HG03159 (cell line): Measurements from ENCODE around the gene MAMLD1.

ENCODE experiments used
- ATAC-seq: cut with Tn5 transposase; IDR thresholded peaks from one replicate; pipeline ENCODE4 v1.9.1; 2021; ENCODE audit warnings: mild to moderate bottlenecking, moderate library complexity; ENCODE audit not compliant: unreplicated experiment

MAMLD1 gene

DNA sequence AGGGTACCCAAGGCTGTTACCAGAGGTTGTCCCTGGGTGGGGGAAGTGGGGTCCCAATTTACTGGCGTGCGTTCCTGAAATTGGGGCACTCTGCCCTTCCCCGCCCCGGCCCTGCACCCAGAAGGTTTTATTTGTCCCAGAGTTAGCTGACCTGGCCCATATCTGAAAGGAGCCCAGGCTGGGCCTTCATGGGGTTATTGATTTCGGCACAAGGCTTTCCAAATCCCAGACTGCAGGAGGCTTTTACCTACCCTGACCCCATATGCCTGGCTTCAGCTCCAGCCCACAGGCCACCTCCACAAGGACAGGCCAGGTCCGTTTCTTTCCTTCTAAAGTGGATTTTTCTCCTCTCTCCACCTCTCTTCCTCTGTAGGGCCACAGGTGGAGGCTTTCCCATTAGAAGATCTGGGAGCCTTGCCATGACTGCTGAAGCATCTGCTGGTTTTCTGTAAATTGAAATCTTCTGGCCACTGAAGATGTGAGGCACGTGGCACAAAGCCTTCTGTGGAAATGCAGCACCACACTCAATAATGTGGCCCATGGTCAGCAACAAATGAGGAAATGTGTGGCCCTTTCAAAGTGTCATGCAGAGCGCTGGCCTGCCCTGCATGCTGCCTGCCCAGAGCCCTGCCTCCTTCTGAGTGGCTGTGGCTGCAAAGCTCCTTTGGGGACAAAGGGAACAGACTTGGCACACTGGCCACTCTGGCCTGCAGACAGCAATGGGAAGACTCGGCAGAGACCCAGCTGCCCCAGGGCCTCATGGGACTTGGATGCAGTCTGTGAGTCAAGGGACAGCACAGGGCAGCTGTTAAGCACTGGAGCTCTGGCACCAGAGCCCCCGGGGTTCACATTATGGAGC, 162.2 kb downstream of the MAMLD1 start:
- ATAC-seq = no peak

DNA sequence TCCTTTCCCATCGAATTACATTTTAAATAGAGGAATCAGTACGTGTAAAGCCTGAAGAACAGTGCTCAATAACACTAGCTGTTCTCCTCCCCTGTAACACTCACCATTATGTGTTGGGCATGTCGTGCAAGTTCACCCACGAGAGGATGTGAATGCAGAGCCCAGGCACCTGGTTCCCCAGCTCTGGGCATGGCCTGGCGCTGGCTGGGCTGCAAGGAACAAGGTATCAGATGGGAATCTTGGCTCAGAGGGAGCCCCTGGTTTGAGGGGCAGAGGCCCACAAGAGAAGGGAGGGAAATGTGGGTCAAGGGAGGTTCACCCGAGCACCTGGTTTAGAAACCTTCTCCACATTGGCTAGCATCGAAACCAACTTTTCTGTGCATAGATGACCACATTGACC, 163.6 kb downstream of the MAMLD1 start:
- no peak for ATAC-seq

DNA sequence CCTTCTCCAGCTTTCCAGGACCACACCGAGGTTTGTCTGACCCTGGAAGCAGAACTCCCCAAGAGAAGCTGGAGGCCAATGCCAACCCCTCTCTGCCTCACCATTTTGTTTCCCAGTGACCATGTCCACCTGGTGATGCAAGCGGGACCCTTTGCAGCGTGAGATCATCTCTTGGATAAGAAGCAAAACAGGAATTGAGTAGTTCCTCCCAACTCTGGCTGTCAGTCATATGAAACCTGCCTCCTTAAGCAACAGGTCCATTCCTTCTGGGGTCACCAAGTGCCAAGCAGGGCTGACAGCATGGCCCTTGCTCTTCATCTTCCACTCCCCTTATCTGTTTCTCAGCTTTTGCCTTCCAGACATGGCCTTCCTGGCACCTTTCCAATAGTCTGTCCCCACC, 164.0 kb downstream of the MAMLD1 start:
- ATAC-seq = no peak

DNA sequence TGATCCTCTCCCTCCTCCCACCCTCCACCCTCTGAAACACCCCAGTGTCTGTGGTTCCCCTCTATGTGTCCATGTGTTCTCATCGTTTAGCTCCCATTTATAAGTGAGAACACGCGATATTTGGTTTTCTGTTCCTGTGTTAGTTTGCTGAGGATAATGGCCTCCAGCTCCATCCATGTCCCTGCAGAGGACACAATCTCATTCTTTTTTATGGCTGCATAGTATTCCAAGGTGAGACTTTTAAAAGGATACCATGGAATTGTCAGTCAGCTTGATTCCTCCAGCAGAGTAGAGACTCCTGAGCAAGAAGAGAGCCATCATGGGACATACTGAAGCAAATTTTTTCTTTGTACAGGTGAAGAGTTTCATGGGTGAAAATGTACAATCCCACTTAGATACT, 166.5 kb downstream of the MAMLD1 start:
- no peak for ATAC-seq

DNA sequence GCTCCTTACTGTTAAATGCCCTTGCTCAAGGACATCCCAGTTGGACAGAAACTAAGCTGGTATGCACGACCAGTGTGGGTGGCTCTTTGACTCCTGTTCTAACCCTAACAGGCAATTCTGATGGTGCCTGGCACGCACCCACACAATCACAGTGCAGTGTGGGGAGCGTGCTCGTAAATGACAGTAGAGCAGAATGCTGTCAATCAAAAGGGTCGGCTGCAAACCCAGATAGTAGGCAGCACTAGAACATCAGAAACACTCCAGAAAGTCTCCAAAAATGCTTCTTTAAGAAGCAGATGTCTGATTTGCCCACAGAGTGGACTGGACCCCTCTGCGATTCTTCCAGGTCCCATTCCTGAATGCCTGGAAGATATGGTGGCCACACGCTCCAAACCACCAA, 167.7 kb downstream of the MAMLD1 start:
- ATAC-seq = no peak

DNA sequence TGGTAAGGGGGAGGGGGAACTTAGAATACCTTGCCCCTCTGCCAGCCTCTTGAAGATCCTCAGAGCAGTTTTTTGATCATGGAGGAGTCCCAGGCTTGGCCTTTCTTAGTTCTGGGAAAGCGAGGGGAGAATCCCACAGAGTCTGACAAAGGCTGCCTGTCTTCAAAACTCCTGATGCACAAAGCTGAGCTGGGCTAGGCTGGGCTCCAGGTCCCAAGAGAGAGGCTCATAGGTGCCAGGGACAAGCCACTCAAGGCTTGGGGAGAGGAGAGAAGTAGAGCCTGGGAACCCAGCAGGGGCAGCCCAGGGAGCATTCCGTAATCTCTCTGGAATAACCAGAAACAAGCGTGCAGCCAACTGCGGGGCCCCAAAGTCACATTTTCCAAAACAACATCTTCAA, 168.3 kb downstream of the MAMLD1 start:
- no peak for ATAC-seq

DNA sequence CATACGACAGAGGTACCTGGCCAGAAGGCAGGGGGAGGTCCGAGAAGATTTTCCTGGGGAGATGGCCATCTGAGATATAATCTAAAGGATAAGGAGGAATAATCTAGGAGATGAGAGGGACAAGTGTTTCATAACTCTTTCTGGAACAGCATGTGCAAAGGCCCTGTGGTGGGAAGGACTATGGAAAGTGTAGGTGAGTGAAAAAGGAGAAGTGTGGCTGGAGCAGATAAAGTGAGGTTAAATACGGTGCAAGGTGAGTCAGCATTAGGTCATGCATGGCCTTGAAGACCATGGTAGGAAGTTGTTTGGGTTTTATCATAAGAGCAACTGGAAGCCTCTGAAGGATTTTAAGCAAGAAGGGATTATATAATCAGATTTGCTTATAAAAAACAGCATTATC, 170.7 kb downstream of the MAMLD1 start:
- no peak for ATAC-seq

DNA sequence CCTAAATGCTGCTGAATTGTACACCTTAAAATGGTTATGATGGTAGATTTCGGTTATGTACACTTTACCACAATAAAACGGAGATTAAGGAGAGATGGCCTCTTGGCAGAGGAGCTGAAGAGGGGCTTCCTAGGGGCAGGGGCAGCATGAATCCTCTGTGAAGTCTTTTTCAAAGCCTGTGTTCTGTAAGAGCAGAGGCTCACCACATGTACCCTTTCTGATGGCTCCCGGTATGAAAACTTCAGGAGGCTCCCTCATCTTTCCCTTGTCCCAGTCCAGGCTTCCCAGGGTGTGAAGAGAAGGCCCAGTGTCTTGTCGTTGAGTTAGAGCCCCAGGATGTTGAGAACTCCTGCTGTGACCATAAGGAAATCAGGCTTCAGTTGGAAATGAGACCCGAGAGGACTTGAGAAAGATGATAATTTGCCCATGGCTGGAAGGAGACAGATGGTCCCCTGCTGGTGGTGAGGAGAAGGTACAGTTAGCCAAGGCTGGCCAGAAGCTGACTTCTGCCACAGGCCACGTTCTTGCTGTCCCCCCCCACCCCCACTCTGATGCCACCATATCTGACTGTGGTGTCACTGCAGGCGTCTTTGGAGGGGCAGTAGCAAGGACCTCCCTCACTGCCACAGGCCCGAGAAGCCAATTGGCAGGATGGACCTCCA, 173.5 kb downstream of the MAMLD1 start:
- no peak for ATAC-seq

DNA sequence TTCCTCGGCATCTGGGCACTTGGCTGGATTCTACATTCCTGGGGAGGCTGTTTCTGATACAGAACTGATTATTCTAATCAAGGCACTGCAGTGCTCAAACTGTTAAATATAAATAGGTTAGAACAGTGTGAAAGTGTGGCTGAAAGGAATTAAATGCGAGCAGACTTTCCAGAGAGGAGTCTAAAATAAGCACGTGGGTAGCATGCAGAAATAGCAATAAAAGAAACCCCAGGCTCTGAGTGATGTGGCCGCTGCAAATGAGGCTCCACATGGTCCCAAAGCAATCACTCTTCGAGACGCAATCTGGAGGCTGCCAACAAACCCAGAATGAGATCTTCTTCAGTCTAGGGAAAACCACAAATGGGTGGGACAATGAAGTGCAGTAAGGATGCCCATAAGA, 174.7 kb downstream of the MAMLD1 start:
- ATAC-seq = no peak

DNA sequence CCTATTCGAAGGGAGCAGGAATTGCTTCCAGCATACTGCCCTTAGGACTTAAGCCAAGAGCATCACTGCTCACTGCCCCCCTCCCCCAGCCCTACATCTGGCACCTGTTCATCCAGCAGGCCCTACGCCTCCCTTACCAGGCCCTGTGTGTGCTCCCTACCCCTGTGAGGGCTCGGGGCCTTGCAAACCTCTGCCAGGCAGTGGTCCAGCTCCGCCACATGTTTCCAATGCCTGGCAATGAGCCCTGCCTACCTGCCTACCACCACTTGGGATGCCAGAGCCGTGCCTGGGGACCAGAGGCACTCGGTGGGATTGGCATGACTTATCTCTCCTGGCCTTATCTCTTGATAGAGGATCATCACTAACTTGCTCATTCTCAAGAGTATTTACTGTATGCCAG, 177.8 kb downstream of the MAMLD1 start:
- ATAC-seq = no peak

DNA sequence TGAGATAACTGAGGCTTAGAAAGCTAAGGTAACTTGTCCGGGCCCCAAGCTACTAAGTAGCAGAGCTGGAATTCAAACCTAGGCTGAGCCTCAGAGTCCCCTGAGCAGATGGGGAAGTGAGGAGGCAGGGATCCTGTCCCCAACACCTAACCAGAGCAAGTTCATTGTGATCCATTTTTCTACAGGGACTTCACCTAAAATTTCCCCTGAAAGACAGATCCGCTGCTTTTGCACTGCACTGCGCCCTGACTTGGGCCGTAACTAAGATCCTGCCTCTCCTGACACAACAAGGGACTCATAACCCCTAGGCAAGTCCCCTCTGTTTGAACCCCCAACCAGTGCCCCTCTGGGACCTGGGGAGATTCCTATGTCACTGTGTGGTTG, 179.7 kb downstream of the MAMLD1 start:
- peak; percentile 12 for ATAC-seq

DNA sequence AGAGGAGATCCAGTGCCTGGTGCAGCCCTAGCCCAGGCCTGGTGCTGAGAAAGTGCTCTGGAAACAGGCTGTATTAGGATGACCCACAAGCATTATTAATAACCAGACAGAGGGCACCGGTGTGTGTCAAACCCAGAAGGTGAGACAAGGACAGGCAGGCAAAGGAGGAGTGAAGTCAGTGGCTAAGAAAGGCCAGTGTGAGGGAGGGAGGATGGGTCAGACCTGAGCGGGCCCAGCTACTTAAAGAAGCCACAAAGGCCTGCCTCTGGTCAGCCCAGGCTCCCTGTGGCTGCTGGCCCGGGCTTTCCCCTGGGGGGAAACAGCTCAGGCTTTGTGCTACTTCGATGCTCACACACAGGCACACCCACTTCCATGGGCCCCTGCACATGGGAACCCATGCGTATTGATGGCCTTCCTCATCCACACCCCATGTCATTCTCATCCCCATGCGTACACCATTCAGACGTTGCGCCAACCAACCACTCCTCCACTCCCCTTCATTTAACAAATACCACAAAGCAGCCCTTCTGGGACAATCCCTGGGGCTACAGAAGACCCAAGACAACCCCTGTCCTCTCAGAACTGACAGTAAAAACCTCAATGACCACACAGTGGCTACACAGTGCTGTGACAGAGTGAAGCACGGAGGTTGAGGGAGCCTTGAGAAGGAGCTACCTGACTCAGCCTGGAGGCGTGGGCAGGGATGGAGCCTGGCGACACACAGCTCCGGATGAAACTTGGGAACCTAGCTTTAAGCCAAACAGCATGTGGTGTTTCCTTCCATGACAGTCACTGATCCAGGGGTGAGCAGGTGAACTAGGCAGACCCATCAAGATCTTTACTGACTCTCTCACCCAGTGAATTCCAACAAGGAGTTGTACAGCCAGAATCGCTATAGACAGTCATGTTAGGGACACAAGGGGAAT, 180.4 kb downstream of the MAMLD1 start:
- peak; percentile 43 for ATAC-seq

DNA sequence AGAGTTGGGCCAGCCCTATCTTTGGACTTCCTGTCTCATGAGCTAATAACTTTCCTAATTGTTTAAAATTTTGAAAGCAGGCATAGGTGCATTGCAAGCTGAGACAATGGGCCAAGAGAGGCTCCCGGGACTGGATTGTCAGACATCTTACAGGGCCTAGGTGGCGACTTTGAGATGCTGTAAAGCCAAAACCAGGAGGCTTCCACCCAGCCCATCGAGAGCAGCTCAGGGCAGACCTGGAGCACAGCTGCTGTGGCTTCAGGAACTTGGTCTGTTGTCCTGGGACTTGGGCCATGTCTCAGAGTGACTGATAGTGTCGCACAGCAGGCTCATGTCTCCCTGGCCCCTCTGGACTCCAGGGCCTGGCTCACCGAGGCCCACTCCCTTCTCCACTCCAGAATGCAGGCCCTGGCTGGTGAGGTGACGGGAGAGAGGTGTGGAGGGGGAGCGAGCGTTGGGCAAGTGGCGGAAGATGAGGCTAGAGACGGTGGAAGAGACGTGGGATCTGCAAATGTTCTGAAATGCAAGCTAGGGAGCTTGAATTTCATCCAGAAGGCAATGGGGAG, 181.2 kb downstream of the MAMLD1 start:
- no peak for ATAC-seq

DNA sequence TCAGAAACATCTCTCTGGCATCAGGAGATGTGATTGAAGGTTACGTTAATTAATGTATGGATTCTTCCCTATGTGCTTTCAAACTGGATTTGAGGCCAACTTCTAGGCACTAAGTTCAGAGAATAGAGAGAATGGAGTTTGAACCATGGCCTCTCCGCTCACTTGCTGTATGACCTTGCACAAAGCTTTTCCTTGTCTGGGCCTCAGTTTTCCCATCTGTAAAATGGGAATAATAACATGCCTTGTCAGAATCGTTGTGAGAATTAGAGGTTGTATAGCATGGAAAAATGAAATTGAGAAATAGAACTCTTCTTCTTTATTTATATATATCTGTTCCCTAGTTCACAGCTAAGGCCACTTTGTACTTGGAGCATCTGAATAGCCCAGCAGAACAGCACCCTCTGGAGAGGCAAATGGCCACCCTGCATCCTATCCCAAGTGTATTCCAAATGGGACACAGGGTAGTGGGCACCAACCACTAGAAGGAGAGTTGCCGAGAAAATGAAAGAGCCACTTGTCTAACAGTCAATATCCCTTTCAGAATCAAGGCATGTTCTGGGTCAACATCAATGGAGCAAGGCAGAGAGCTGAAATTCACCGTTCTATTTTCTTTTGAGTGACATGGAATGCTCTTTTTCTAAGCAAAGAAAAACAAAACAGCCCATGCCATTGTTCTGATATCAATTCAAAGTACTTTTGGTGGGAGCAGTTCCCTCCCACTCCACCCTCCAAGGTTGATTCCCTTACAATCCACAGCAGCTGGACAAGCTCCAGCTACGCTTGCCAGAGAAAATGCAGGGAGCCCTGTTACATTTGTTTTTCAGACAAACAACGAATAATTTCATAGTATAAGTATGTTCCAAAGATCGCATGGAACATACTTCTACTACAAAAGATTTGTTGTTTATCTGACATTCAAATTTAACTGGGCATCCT, 182.0 kb downstream of the MAMLD1 start:
- ATAC-seq = no peak

DNA sequence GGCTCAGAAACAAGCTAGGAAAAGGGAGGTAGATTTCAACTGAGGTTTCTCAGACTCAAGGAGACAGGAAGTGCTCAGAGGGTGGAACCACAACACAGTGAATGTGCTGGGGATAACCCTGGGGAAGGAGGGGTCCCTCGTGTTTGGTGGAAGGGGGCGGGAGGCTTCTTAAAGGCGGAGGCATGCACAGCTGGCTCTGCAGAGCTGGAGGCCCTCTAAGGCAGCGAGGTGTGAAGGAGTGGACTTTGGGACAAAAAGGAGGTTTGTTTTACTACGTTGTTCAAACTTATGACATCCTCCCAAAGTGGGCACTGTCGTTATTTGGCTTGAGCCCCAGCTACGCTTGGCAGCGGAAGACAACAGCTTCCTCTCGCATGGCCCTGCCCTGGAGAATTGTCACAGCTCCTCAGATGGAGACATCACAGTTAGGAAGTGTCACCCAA, 183.6 kb downstream of the MAMLD1 start:
- no peak for ATAC-seq

DNA sequence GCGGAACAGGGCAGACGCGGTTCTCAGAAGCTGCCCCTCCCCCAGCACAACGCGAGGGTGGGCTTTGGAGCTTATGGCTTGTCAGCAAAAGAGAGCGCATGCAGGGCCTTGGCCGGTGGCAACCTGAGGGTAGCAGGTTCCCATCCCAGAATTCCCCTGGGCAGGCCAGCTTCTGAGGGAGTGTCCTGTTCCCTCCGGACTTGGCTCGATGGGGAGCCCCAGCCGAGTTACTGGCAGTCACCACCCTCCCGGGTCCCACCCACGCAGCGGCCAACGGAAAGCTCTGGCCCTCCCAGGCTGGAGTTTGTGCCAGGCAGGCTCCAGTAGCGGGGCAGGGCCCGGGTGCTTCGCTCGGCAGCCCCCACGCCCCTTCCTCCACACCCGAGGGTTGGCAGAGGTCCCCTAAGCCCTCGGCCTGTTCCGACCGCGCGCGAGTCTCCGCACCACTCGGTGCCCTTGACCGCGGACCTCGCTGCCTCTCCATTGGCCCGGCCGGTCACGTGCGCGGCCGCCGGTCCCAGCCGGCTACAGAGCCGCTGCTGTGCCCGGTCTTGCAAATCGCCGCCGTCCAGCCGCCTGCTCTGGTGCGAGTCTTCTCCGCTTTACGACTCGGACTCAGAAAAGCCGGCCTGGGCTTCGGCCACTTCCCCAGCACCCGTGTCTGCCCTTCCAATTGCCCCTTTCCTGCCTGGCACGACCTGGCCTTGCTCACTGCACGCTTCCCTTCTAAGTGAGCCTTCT, 184.4 kb downstream of the MAMLD1 start:
- ATAC-seq = peak; percentile 49

DNA sequence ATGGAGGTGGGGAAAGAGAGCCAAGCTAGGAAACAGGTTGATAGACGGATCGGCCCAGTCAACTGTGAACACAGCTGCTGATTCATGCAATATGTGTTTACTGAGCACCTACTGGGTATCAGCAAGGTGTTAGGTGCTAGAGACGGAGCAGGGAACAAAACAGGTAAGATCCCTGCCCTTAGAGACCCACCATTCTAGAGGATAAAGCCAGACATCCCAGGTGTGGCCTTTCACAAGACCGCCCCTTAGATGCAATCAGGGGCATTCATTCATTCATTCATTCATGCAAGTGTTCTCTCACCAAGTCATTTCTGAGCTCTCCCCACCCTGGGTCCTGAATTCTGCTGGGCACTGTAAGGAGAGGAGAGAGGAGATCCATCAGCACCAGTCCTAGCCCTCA, 185.1 kb downstream of the MAMLD1 start:
- ATAC-seq = no peak

DNA sequence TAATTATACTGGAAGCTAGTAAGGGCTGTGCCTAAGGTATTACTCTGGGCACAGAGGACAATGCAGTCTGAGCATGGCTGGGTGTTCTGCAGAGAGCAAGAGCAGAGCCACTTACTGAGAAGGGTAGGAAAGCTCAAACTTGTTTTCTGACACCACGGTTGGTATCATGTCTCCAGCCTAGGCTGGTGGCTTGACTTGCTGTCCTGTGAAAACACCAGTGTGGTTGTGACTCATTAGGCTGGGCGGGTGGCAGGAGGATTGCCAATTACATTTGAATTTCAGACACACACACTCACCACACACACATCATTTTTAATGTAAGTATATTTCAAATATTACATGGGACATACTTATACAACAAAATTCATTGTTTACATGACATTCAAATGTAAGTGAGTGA, 185.6 kb downstream of the MAMLD1 start:
- no peak for ATAC-seq

DNA sequence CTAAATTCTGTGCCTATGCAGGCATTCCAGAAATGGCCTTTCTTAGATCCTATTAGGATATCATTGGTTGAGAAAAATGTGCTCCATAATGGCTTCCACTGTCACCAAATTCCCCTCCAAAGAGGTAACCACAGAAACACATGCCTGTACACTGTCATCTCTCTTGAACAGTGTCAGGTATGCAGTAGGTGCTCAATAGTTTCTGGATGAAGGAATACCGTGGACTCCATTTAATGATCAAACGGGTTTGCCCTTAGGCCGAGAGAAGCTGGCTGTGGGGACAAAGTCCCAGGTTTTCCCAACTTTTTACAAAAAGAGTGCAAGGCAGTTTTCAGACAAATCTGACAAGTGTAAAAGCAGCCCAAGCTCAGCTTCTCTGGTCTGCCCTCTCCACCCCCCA, 188.8 kb downstream of the MAMLD1 start:
- no peak for ATAC-seq
